GM12874 (cell line): ENCODE results near the gene PCNT.

Experiments
- CTCF ChIP-seq: IDR thresholded peaks from 2 replicates; pipeline ENCODE4 v1.5.1; 2011; ENCODE audit warnings: low read depth, mild to moderate bottlenecking, control low read depth, low read length, moderate library complexity; ENCODE audit not compliant: insufficient read depth

Gene PCNT

GRCh38 chr21:46327711-46328110 is 3.8 kb downstream of the PCNT start:
- no peak for TF ChIP-seq CTCF

DNA sequence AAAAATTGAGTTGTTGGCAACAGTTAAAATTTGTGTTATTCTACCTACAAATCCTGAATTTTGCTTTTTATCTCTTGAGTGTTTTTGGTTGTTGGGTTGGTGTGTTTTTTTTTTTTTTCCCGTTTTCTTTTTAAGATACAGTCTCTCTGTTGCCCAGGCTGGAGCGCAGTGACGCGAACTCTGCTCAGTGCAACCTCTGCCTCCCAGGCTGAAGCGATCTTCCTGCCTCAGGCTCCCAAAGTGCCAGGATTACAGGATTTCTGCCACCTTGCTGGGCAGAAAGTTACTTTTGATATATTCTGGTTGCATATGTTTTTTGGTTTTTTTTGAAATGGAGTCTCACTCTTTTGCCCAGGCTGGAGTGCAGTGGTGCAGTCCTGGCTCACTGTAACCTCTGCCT is 4.2 kb downstream of the PCNT start:
- no peak for TF ChIP-seq CTCF

DNA sequence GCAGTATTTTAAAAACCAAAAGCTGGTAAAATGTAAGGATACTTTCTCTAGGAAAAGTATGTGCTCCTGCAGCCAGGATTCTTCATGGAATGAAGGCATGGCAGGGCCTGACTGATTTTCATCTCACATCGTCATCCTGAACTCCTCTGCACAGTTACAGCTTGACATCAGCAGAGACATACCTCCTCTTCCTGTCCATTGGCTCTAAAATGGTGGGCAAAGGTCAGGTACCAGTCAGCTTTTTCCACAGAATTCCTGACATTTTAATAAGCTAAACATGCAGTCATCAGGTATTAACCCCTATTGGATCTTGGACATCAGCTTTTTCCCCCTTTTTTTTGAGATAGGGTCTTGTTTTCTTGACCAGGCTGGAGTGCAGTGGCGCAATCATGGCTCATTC is 5.8 kb downstream of the PCNT start:
- no peak for TF ChIP-seq CTCF

GRCh38 chr21:46334351-46335140 is 10.6 kb downstream of the PCNT start:
- no peak for TF ChIP-seq CTCF

GRCh38 chr21:46336603-46337002 is 12.6 kb downstream of the PCNT start:
- no peak for TF ChIP-seq CTCF

DNA sequence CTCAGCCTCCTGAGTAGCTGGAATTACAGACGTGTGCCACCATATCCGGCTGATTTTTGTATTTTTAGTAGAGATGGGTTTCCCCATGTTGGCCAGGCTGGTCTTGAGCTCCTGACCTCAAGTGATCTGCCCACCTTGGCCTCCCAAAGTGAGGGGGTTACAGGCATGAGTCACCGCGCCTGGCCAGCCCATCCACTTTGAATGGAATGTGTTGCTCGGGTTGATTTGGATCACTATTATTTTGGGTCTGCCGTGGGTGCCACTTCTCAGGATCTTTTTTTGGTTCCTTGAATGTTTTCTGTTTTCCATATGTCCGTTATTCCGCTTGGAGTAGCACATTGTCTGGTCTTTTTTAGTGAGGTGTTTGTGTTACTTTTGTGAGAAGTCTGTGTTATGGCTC is 17.0 kb downstream of the PCNT start:
- no peak for TF ChIP-seq CTCF

DNA sequence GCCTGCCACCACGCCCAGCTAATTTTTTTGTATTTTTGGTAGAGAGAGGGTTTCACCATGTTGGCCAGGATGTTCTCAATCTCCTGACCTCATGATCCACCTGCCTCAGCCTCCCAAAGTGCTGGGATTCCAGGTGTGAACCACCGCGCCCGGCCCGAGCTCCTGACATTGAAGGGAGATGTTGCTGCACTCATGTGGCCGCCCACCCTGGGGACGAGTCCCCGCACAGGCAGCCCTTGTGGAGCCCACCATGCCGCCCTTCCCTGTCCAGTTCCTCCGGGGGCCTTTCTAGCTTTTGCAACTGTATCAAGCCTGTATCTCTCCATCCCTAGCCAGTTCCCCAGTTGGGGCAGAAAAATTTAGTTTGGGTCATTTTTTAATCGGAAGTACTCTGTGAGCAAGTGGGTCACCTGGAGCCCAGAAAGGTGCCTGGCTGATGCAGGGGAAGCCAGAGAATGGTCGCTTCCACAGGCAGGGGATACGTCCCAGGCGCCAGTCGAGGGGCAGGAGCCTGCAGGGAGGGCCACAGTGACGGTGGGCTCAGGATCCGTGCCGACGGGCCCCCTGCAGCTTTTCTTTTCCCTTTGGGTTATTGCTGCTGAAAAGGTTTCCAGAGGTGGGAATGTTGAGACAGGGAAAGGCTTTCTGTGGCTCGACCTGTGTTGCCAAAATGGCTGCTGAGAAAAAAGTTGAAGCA is 20.4 kb downstream of the PCNT start:
- no peak for TF ChIP-seq CTCF
